ENCODE results near the gene DGKI. TPM values are rescaled to one million over a fixed set of nuclear protein-coding genes. Genes with fewer than 3 reads are reported as not detected.
"Not testable (repeated sequence)": the region's sequence is repeated elsewhere in the genome, so short reads cannot be mapped to it uniquely, and the experiment has no call there.

The DGKI gene
- total RNA-seq, 1 donor from 2014 or later = 5.5 TPM

- Histone ChIP-seq H3K4me1 (no peaks in the 10 kb centered on the region), H4K20me1 (ENCODE audit: low read depth) (no peaks in the 10 kb centered on the region), H3K4me3 (no peak overlapping the region), H3K27me3 (no peaks in the 10 kb centered on the region), H3K9ac (no peak overlapping the region), H2AFZ (replicated peaks) (no peak overlapping the region), H3K79me2 (ENCODE audit: low read depth) (no peaks in the 10 kb centered on the region), H3K36me3 (no peaks in the 10 kb centered on the region), H3K4me2 (no peak overlapping the region), H3F3A (ENCODE audit: low read depth) (no peaks in the 10 kb centered on the region), H3K27ac (no peak overlapping the region), H3K9me3 (ENCODE audit: low read depth) (peaks cover 12% of the 10 kb centered on the region)
- TF ChIP-seq EZH2 (IDR thresholded peaks at IDR 0.05) (no peak), EZH2phosphoT487 (IDR thresholded peaks at IDR 0.05) (no peak)
- Mint-ChIP-seq H3K4me3 (no peak overlapping the region), H3K4me1 (peaks cover 2% of the 10 kb centered on the region), H3K9me3 (peaks cover 18% of the 10 kb centered on the region), H3K27ac (no peak overlapping the region), H3K36me3 (peaks cover 6% of the 10 kb centered on the region), H3K27me3 (ENCODE audit: insufficient read depth, low read depth) (peaks cover 2% of the 10 kb centered on the region)
- no peak for DNase-seq (ENCODE audit: low spot score)
Observed at GRCh38 chr7:137832382-137832781, 14.4 kb downstream of the DGKI start.

GRCh38 chr7:137831555-137831954 lies 15.2 kb downstream of the DGKI start:
- not testable (repeated sequence) for H3K4me1 Mint-ChIP-seq; H2AFZ ChIP-seq (replicated peaks); H3K9ac ChIP-seq; H3F3A ChIP-seq (ENCODE audit: low read depth); H3K79me2 ChIP-seq (ENCODE audit: low read depth); H3K27me3 ChIP-seq; H3K4me1 ChIP-seq; H3K4me3 ChIP-seq; H3K4me2 ChIP-seq; H3K36me3 ChIP-seq; H3K27me3 Mint-ChIP-seq (ENCODE audit: insufficient read depth, low read depth); H3K36me3 Mint-ChIP-seq; H3K4me3 Mint-ChIP-seq; H4K20me1 ChIP-seq (ENCODE audit: low read depth); H3K27ac ChIP-seq; DNase-seq (ENCODE audit: low spot score); H3K27ac Mint-ChIP-seq
- H3K9me3 Mint-ChIP-seq = peaks cover 18% of the 10 kb centered on the region
- H3K9me3 ChIP-seq (ENCODE audit: low read depth) = peaks cover 12% of the 10 kb centered on the region

- H3K27ac Mint-ChIP-seq = no peak overlapping the region
- Histone ChIP-seq H3K4me3 (no peak overlapping the region), H3K9ac (no peak overlapping the region), H4K20me1 (ENCODE audit: low read depth) (no peaks in the 10 kb centered on the region), H3K9me3 (ENCODE audit: low read depth) (peaks cover 12% of the 10 kb centered on the region), H3K36me3 (no peaks in the 10 kb centered on the region), H2AFZ (replicated peaks) (no peak overlapping the region), H3F3A (ENCODE audit: low read depth) (no peaks in the 10 kb centered on the region), H3K27me3 (no peaks in the 10 kb centered on the region), H3K4me2 (no peak overlapping the region), H3K4me1 (peaks cover 5% of the 10 kb centered on the region), H3K79me2 (ENCODE audit: low read depth) (no peaks in the 10 kb centered on the region), H3K27ac (no peak overlapping the region)
- peaks cover 6% of the 10 kb centered on the region for H3K36me3 Mint-ChIP-seq
- peaks cover 2% of the 10 kb centered on the region for H3K27me3 Mint-ChIP-seq (ENCODE audit: insufficient read depth, low read depth)
- no peak for DNase-seq (ENCODE audit: low spot score)
- H3K4me1 Mint-ChIP-seq = peaks cover 14% of the 10 kb centered on the region
- TF ChIP-seq CTCF (IDR thresholded peaks at IDR 0.05) = no peak
- no peak for TF ChIP-seq EZH2 (IDR thresholded peaks at IDR 0.05)
- TF ChIP-seq EZH2phosphoT487 (IDR thresholded peaks at IDR 0.05) = no peak
- H3K4me3 Mint-ChIP-seq = no peak overlapping the region
- peaks cover 18% of the 10 kb centered on the region for H3K9me3 Mint-ChIP-seq
Observed at GRCh38 chr7:137829337-137829992, 17.3 kb downstream of the DGKI start.

- Mint-ChIP-seq H3K9me3 (peaks cover 15% of the 10 kb centered on the region), H3K27me3 (ENCODE audit: insufficient read depth, low read depth) (peaks cover 2% of the 10 kb centered on the region), H3K27ac (no peak overlapping the region), H3K36me3 (peaks cover 6% of the 10 kb centered on the region), H3K4me3 (no peak overlapping the region), H3K4me1 (peaks cover 14% of the 10 kb centered on the region)
- Histone ChIP-seq H3K27ac (no peak overlapping the region), H3K9me3 (ENCODE audit: low read depth) (peaks cover 11% of the 10 kb centered on the region), H3K4me1 (peaks cover 5% of the 10 kb centered on the region), H2AFZ (replicated peaks) (no peak overlapping the region), H3K4me2 (no peak overlapping the region), H3F3A (ENCODE audit: low read depth) (no peaks in the 10 kb centered on the region), H3K79me2 (ENCODE audit: low read depth) (no peaks in the 10 kb centered on the region), H3K36me3 (no peaks in the 10 kb centered on the region), H4K20me1 (ENCODE audit: low read depth) (no peaks in the 10 kb centered on the region), H3K27me3 (no peaks in the 10 kb centered on the region), H3K9ac (no peak overlapping the region), H3K4me3 (no peak overlapping the region)
- DNase-seq (ENCODE audit: low spot score) = no peak
- TF ChIP-seq EZH2 (IDR thresholded peaks at IDR 0.05) = no peak
- TF ChIP-seq EZH2phosphoT487 (IDR thresholded peaks at IDR 0.05) = no peak
- TF ChIP-seq CTCF (IDR thresholded peaks at IDR 0.05) = no peak
Observed at GRCh38 chr7:137828456-137828855, 18.3 kb downstream of the DGKI start.

Measured in neural progenitor cell (in vitro differentiated cells).